K562 (cell line): Measurements from ENCODE around the gene PNMA8A. TPM values are rescaled to one million over a fixed set of nuclear protein-coding genes. Genes with fewer than 3 reads are reported as not detected.

ENCODE experiments used
- ATAC-seq: fragments of 200-7000 bp; cut with Tn5 transposase; 3 replicates; pipeline ENCODE4 v1.9.1; 2020; ENCODE audit warnings: moderate library complexity
- BruUV-seq: library from RNA; stranded (reverse); fragments of 400-500 nt; replicated peaks from 2 replicates; lab custom pipeline; 2021; lab: Mats Ljungman, UMichigan
- CTCF ChIA-PET: fragments of 300-600 bp; formaldehyde crosslinking; extraction: SDS; loops from one replicate; lab custom pipeline; 2021; ENCODE audit warnings: low intra/inter-chr PET ratio; lab: Yijun Ruan, JAX
- POLR2A ChIA-PET: fragments of 300-600, 350-650 bp; sonication (Branson Sonifier 250); formaldehyde crosslinking; extraction: SDS; loops from one replicate; lab custom pipeline; 2021; ENCODE audit warnings: antibody characterized with exemption, inconsistent platforms; lab: Yijun Ruan, JAX
- DNase-seq, 4 experiments: peaks; one replicate each; pipeline versions ENCODE4 v3.0.0 to v3.0.0-alpha.2; 2011 to 2018; ENCODE audit warnings: low spot score in 3 of 4, mixed read lengths in 3 of 4; ENCODE audit errors: extremely low read depth in 1 of 4
- FAIRE-seq: peaks from 2 replicates; lab custom pipeline; 2011; peaks lifted over from hg19 to GRCh38; lab: Jason Lieb, UNC
- H2AFZ ChIP-seq: 2 replicates; pipeline ENCODE4 v1.6.0; 2011; ENCODE audit warnings: low read depth, low read length, control low read depth, inconsistent platforms
- H3K27ac ChIP-seq: fragments of 200-600 bp; 3 replicates; pipeline ENCODE4 v1.8.0; 2011; ENCODE audit warnings: low read depth, mild to moderate bottlenecking, control low read depth, inconsistent platforms, low read length, moderate library complexity, mixed read lengths; ENCODE audit errors: extremely low read depth
- H3K27me3 ChIP-seq, 2 experiments: fragments of 300-600 bp in 1 of 2; 2 replicates in 1 of 2; 3 replicates in 1 of 2; pipeline versions ENCODE4 v1.6.0 to v1.8.0; 2011; ENCODE audit warnings: inconsistent platforms in 2 of 2, low read length in 2 of 2, mild to moderate bottlenecking in 1 of 2, mixed read lengths in 1 of 2, moderate library complexity in 1 of 2; ENCODE audit not compliant: control insufficient read depth in 2 of 2, insufficient read depth in 2 of 2
- H3K36me3 ChIP-seq: fragments of 300-600 bp; 3 replicates; pipeline ENCODE4 v1.8.0; 2011; ENCODE audit warnings: mild to moderate bottlenecking, low read length, inconsistent platforms; ENCODE audit not compliant: control insufficient read depth, insufficient read depth
- H3K4me1 ChIP-seq, 2 experiments: fragments of 200-600 bp in 1 of 2; replicated peaks in 1 of 2; 2 replicates in 1 of 2; 3 replicates in 1 of 2; pipeline versions ENCODE4 v1.5.1 to v1.8.0; 2011; ENCODE audit warnings: inconsistent platforms in 2 of 2, low read length in 2 of 2, mild to moderate bottlenecking in 1 of 2, mixed read lengths in 1 of 2, moderate library complexity in 1 of 2; ENCODE audit not compliant: control insufficient read depth in 2 of 2, insufficient read depth in 2 of 2
- H3K4me2 ChIP-seq: 2 replicates; pipeline ENCODE4 v1.6.1; 2011; ENCODE audit warnings: low read length, control low read depth, inconsistent platforms, mixed read lengths; ENCODE audit not compliant: insufficient read depth
- H3K4me3 ChIP-seq: fragments of 200-600 bp; sonication (generic), shearing (Covaris generic); 2 replicates; pipeline ENCODE4 v1.5.1; 2016; ENCODE audit warnings: control low read depth, inconsistent platforms
- H3K79me2 ChIP-seq: fragments of 200-600 bp; 3 replicates; pipeline ENCODE4 v1.8.0; 2011; ENCODE audit warnings: low read length, inconsistent platforms; ENCODE audit not compliant: control insufficient read depth, insufficient read depth
- H3K9ac ChIP-seq, 2 experiments: 2 replicates each; pipeline versions ENCODE4 v1.6.0 to v1.6.1; 2011; ENCODE audit warnings: low read depth in 2 of 2, low read length in 2 of 2, control low read depth in 1 of 2, inconsistent platforms in 1 of 2, mild to moderate bottlenecking in 1 of 2, mixed read lengths in 1 of 2; ENCODE audit not compliant: insufficient read depth in 1 of 2
- H3K9me1 ChIP-seq: one replicate; pipeline ENCODE4 v1.6.0; 2011; ENCODE audit warnings: inconsistent platforms, mild to moderate bottlenecking, low read length, moderate library complexity; ENCODE audit not compliant: control insufficient read depth, insufficient read depth
- H3K9me3 ChIP-seq: replicated peaks from 2 replicates; pipeline ENCODE4 v1.5.1; 2011; ENCODE audit warnings: low read depth, low read length, inconsistent platforms; ENCODE audit not compliant: control insufficient read depth, insufficient read depth
- H4K20me1 ChIP-seq: replicated peaks from 2 replicates; pipeline ENCODE4 v1.6.1; 2011; ENCODE audit warnings: low read length, inconsistent platforms, mixed read lengths; ENCODE audit not compliant: control insufficient read depth, insufficient read depth
- CUX1 ChIP-seq: fragments of 200-800 bp; sonication (Bioruptor generic); IDR thresholded peaks from 2 replicates; pipeline ENCODE4 v1.6.1; 2016; ENCODE audit warnings: missing genetic modification characterization, missing compliant biosample characterization
- HNRNPL ChIP-seq: fragments of 200-400 bp; formaldehyde crosslinking; IDR thresholded peaks from 2 replicates; pipeline ENCODE4 v1.6.1; 2017; ENCODE audit warnings: low read depth, mild to moderate bottlenecking, low read length
- HOXB6 ChIP-seq: fragments of 250-450 bp; sonication (Bioruptor Pico); IDR thresholded peaks from 2 replicates; pipeline ENCODE4 v1.5.1; 2022; ENCODE audit warnings: mild to moderate bottlenecking, borderline replicate concordance
- MCM3 ChIP-seq: fragments of 450-650 bp; IDR thresholded peaks from 2 replicates; pipeline ENCODE4 v1.6.1; 2016
- MEIS2 ChIP-seq: fragments of 450-650 bp; IDR thresholded peaks from 2 replicates; pipeline ENCODE4 v1.6.1; 2014; ENCODE audit warnings: mild to moderate bottlenecking; ENCODE audit not compliant: partially characterized antibody
- NRF1 ChIP-seq, 2 experiments: fragments of 450-650 bp; IDR thresholded peaks in 1 of 2; conservative IDR thresholded peaks in 1 of 2; 2 replicates each; pipeline ENCODE4 v1.6.1; 2014; ENCODE audit warnings: mild to moderate bottlenecking in 2 of 2
- RFX1 ChIP-seq: fragments of 450-650 bp; IDR thresholded peaks from 2 replicates; pipeline ENCODE4 v1.6.1; 2016; ENCODE audit warnings: mild to moderate bottlenecking, moderate library complexity
- SMAD1 ChIP-seq: fragments of 150-350 bp; IDR thresholded peaks from 2 replicates; pipeline ENCODE4 v1.6.1; 2014; ENCODE audit warnings: low read length, low read depth; ENCODE audit not compliant: partially characterized antibody
- SOX6 ChIP-seq: fragments of 450-650 bp; IDR thresholded peaks from 2 replicates; pipeline ENCODE4 v1.6.1; 2014; ENCODE audit warnings: mild to moderate bottlenecking
- TEAD2 ChIP-seq: fragments of 450-650 bp; IDR thresholded peaks from 2 replicates; pipeline ENCODE4 v1.6.1; 2016; ENCODE audit warnings: missing genetic modification characterization, control low read depth, missing compliant biosample characterization
- ZNF12 ChIP-seq: sonication (generic); formaldehyde crosslinking; IDR thresholded peaks from 2 replicates; pipeline ENCODE4 v1.4.0; 2020; ENCODE audit warnings: mild to moderate bottlenecking, missing genetic modification reagents
- ZNF253 ChIP-seq: fragments of 250-450 bp; sonication (Bioruptor Pico); conservative IDR thresholded peaks from 2 replicates; pipeline ENCODE4 v1.6.1; 2021; ENCODE audit warnings: mild to moderate bottlenecking
- WGBS: fragments of 100-300 bp; shearing (Covaris generic); methylation state at CpG from one replicate; pipeline ENCODE4 v1.1.6; 2016; ENCODE audit warnings: low coverage, mixed read lengths; ENCODE audit not compliant: insufficient coverage; ENCODE audit errors: missing lambda C conversion rate; 5-methylcytosine and 5-hydroxymethylcytosine counted together
- in situ Hi-C: fragments of 300-500 bp; cut with MboI; formaldehyde crosslinking; loops from 4 replicates; pipeline ENCODE4 v1.15.0; 2018; ENCODE audit warnings: inconsistent platforms, mixed read lengths
- intact Hi-C: fragments of 100-400 bp; cut with micrococcal nuclease; formaldehyde crosslinking; loops from 2 replicates; pipeline ENCODE4 v1.14.2; 2022
- polyA plus RNA-seq, 8 experiments: library from polyadenylated mRNA; depleted of rRNA in 4 of 8; stranded (reverse) in 5 of 8; unstranded in 3 of 8; fragments of >200 nt; fragmentation: Nextera tagmentation in 2 of 8; fragmentation: Illumina TruSeq in 1 of 8; extraction: Ambion mirVana in 2 of 8; extraction: Trizol in 1 of 8; gene quantifications; 2 replicates each; pipeline versions ENCODE4 v1.2.1 to v1.2.3, GENCODE V29; 2011 to 2014; ENCODE audit warnings: inconsistent platforms in 1 of 8, missing spikeins in 1 of 8
- total RNA-seq, 7 experiments: library from RNA; depleted of rRNA in 6 of 7; stranded (reverse); fragments of >200 nt in 6 of 7; fragmentation: Illumina TruSeq in 2 of 7; extraction: Trizol in 2 of 7; gene quantifications; 2 replicates each; pipeline versions ENCODE4 v1.2.1 to v1.2.3, GENCODE V29; 2011 to 2021; ENCODE audit warnings: low replicate concordance in 1 of 7

PNMA8A gene
- total and polyA plus RNA-seq, 9 of the 15 experiments (the other 6 are each of a cell fraction or from before 2014, with no cell fraction given), result 6.6 to 23.8 (median 14.9) TPM

DNA sequence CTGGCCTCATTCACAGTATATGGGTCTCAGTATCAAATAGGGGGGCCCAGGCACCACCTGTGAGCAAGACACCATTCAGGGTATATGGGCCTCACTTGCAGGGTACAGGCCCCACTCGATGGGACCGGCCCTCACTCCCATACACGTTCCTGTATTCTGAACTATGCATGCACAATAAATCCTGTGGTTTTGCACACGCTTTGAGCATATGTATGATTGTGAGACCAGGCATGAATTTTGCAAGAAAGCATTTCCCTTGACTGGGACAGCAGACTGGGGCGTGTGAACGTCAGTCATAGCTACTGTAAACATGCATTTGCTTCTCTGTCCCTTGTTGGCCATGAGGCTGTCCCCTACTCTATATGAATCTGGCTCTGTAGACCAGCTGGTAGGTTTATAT is 24.9 kb upstream of the PNMA8A start:
- Histone ChIP-seq H3K4me1 (peaks cover 0 to 28% of the 10 kb centered on the region in 2 experiments; a peak in 2 of 5 replicates), H3K9me3 (no peaks in the 10 kb centered on the region), H3K9me1 (no peaks in the 10 kb centered on the region), H3K27ac (no peak overlapping the region), H3K36me3 (no peaks in the 10 kb centered on the region), H3K9ac (no peak overlapping the region), H2AFZ (no peak overlapping the region), H3K79me2 (no peaks in the 10 kb centered on the region), H3K4me2 (no peak overlapping the region), H3K27me3 (peaks cover 50 to 84% of the 10 kb centered on the region in 2 experiments), H3K4me3 (no peak overlapping the region), H4K20me1 (peaks cover 6% of the 10 kb centered on the region)
- DNase-seq, result no peak
- intact Hi-C loops (no loop called here), in situ Hi-C loops (no loop called here)
- no peak for ATAC-seq
- no peak for FAIRE-seq
- POLR2A ChIA-PET, result interaction anchor here (1.5 kb wide), 1 partner anchor 59 kb away, joined by 3 read pairs; no protein-coding TSS in a partner anchor
- CTCF ChIA-PET, result no interaction called here
- 5% methylated on average over 6 of the region's 6 CpGs for WGBS
- TF ChIP-seq SMAD1 (no peak), HNRNPL (no peak), ZNF253 (CRISPR knock-in tag) (no peak), SOX6 (no peak)
- BruUV-seq, result no TSS peak

DNA sequence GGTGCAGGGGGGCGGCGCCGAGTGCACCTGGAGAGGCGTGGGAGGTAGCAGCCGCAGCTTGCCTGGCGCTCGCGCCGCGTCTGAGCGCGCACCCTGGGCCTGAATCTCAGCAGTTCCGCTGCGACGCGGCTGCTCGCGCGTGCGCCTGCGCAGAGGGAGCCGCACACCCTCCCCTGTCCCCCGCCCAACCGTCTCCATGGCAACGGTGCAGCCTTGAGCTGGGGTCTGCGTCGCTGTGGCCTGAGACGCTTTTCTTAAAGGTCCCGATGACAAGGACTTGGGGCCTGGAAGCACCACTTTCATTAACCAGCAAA is 24.4 kb upstream of the PNMA8A start, which contains the start of gene PNMA8B:
Gene PNMA8B, minus strand, starts transcription at position 82 of the 314 bp plus-strand sequence. CDS start 402 bp downstream, outside the sequence.
- Histone ChIP-seq H3K4me3 (no peak within 1 kb of the TSS), H3K36me3 (no peaks in the 10 kb centered on the region), H3K9ac (no peak within 1 kb of the TSS), H3K4me1 (peaks cover 0 to 28% of the 10 kb centered on the region in 2 experiments; a peak in 2 of 5 replicates), H3K9me1 (no peaks in the 10 kb centered on the region), H3K79me2 (no peaks in the 10 kb centered on the region), H3K9me3 (no peaks in the 10 kb centered on the region; the same call in 1 of the 2 replicates), H3K4me2 (no peak within 1 kb of the TSS), H3K27ac (no peak within 1 kb of the TSS), H3K27me3 (peaks cover 52 to 83% of the 10 kb centered on the region in 2 experiments), H2AFZ (no peak within 1 kb of the TSS), H4K20me1 (peaks cover 6% of the 10 kb centered on the region)
- CTCF ChIA-PET, result no interaction called here
- intact Hi-C loops, result no loop called here
- POLR2A ChIA-PET, result no interaction called here
- DNase-seq (peak; percentile 51 to 84 (median 69)), FAIRE-seq (no peak), ATAC-seq (peak; percentile 76)
- BruUV-seq, result no TSS peak
- WGBS, result 6% methylated on average over 17 of the region's 29 CpGs
- in situ Hi-C loops, result no loop called here
- no peak for TF ChIP-seq TEAD2 (tag)
- peak; percentile 90 to 91 for TF ChIP-seq NRF1 (conservative IDR thresholded peaks at IDR 0.05 in 1 of 2, IDR thresholded peaks at IDR 0.05 in 1 of 2)
- TF ChIP-seq CUX1, result no peak
- TF ChIP-seq HOXB6, result no peak
- no peak for TF ChIP-seq ZNF12 (CRISPR knock-in tag)
- peak; percentile 88 for TF ChIP-seq RFX1
- TF ChIP-seq MCM3, result no peak
- peak; percentile 3 for TF ChIP-seq MEIS2
